Measurements from ENCODE around the gene LNPEP. TPM values are rescaled to one million over a fixed set of nuclear protein-coding genes. Genes with fewer than 3 reads are reported as not detected.

The LNPEP gene
- total RNA-seq, 1 donor from 2014 or later = 24.2 TPM

- H3K27ac Mint-ChIP-seq = no peak overlapping the region
- H3K36me3 Mint-ChIP-seq (ENCODE audit: insufficient read depth) = peaks cover 3% of the 10 kb centered on the region
- H3K9me3 Mint-ChIP-seq (ENCODE audit: low read depth) = no peaks in the 10 kb centered on the region
- H3K4me1 Mint-ChIP-seq (ENCODE audit: low read depth) = peaks cover 14% of the 10 kb centered on the region
- DNase-seq (ENCODE audit: low spot score, unreplicated experiment) = no peak
- no peaks in the 10 kb centered on the region for H3K27me3 Mint-ChIP-seq
- no peak for TF ChIP-seq CTCF (IDR thresholded peaks at IDR 0.05; ENCODE audit: unreplicated experiment)
- H3K4me3 Mint-ChIP-seq (ENCODE audit: low read depth) = no peak overlapping the region
Observed at GRCh38 chr5:96941140-96941539, 5.3 kb downstream of the LNPEP start.

GRCh38 chr5:96942078-96942477 is 6.2 kb downstream of the LNPEP start:
- no peak for DNase-seq (ENCODE audit: low spot score, unreplicated experiment)
- H3K27me3 Mint-ChIP-seq = no peaks in the 10 kb centered on the region
- no peak for TF ChIP-seq CTCF (IDR thresholded peaks at IDR 0.05; ENCODE audit: unreplicated experiment)
- no peaks in the 10 kb centered on the region for H3K9me3 Mint-ChIP-seq (ENCODE audit: low read depth)
- peaks cover 11% of the 10 kb centered on the region for H3K4me1 Mint-ChIP-seq (ENCODE audit: low read depth)
- H3K4me3 Mint-ChIP-seq (ENCODE audit: low read depth) = no peak overlapping the region
- peaks cover 3% of the 10 kb centered on the region for H3K36me3 Mint-ChIP-seq (ENCODE audit: insufficient read depth)
- no peak overlapping the region for H3K27ac Mint-ChIP-seq

- no peak for DNase-seq (ENCODE audit: low spot score, unreplicated experiment)
- H3K4me1 Mint-ChIP-seq (ENCODE audit: low read depth) = peaks cover 9% of the 10 kb centered on the region
- no peak for TF ChIP-seq CTCF (IDR thresholded peaks at IDR 0.05; ENCODE audit: unreplicated experiment)
- H3K9me3 Mint-ChIP-seq (ENCODE audit: low read depth) = no peaks in the 10 kb centered on the region
- H3K27ac Mint-ChIP-seq = no peak overlapping the region
- H3K4me3 Mint-ChIP-seq (ENCODE audit: low read depth) = no peak overlapping the region
- H3K36me3 Mint-ChIP-seq (ENCODE audit: insufficient read depth) = peaks cover 3% of the 10 kb centered on the region
- H3K27me3 Mint-ChIP-seq = no peaks in the 10 kb centered on the region
Observed at GRCh38 chr5:96942911-96943310, 7.0 kb downstream of the LNPEP start.

- Mint-ChIP-seq H3K4me1 (ENCODE audit: low read depth) (peaks cover 9% of the 10 kb centered on the region), H3K27me3 (no peaks in the 10 kb centered on the region), H3K4me3 (ENCODE audit: low read depth) (no peak overlapping the region), H3K9me3 (ENCODE audit: low read depth) (no peaks in the 10 kb centered on the region), H3K36me3 (ENCODE audit: insufficient read depth) (peaks cover 3% of the 10 kb centered on the region), H3K27ac (no peak overlapping the region)
- TF ChIP-seq CTCF (IDR thresholded peaks at IDR 0.05; ENCODE audit: unreplicated experiment) = no peak
- DNase-seq (ENCODE audit: low spot score, unreplicated experiment) = no peak
Observed at GRCh38 chr5:96943799-96944198, 7.9 kb downstream of the LNPEP start.

GRCh38 chr5:96945144-96945897 is 9.4 kb downstream of the LNPEP start:
- Mint-ChIP-seq H3K4me3 (ENCODE audit: low read depth) (no peak overlapping the region), H3K9me3 (ENCODE audit: low read depth) (peaks cover 3% of the 10 kb centered on the region), H3K4me1 (ENCODE audit: low read depth) (peaks cover 9% of the 10 kb centered on the region), H3K27ac (no peak overlapping the region), H3K36me3 (ENCODE audit: insufficient read depth) (peaks cover 5% of the 10 kb centered on the region), H3K27me3 (no peaks in the 10 kb centered on the region)
- TF ChIP-seq CTCF (IDR thresholded peaks at IDR 0.05; ENCODE audit: unreplicated experiment) = no peak
- no peak for DNase-seq (ENCODE audit: low spot score, unreplicated experiment)
